Measurements from ENCODE around the gene PDCD6IP.

DNA sequence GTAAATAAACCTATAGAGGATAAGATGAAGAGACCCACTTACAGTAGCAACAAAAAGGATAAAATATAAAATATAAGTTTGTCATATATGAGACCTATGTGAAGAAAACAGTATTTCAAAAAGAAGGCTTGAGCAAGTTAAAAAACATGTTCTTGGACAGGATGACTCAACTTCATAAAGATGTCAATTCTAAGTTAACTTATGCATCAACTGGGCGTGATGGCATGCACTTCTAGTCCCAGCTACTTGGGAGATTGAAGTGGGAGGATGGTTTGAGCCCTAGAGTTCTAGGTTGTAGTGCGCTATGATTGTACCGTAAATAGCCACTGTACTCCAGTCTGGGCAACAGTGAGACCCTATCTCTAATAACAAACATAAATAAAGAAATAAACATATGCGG lies 59.7 kb downstream of the PDCD6IP start:
- TF ChIP-seq, protein P1, sequence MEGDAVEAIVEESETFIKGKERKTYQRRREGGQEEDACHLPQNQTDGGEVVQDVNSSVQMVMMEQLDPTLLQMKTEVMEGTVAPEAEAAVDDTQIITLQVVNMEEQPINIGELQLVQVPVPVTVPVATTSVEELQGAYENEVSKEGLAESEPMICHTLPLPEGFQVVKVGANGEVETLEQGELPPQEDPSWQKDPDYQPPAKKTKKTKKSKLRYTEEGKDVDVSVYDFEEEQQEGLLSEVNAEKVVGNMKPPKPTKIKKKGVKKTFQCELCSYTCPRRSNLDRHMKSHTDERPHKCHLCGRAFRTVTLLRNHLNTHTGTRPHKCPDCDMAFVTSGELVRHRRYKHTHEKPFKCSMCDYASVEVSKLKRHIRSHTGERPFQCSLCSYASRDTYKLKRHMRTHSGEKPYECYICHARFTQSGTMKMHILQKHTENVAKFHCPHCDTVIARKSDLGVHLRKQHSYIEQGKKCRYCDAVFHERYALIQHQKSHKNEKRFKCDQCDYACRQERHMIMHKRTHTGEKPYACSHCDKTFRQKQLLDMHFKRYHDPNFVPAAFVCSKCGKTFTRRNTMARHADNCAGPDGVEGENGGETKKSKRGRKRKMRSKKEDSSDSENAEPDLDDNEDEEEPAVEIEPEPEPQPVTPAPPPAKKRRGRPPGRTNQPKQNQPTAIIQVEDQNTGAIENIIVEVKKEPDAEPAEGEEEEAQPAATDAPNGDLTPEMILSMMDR (IDR thresholded peaks at IDR 0.05) = no peak
- TF ChIP-seq POLR2A (IDR thresholded peaks at IDR 0.05) = no peak
